ENCODE measurements around the gene MEX3D. TPM values are rescaled to one million over a fixed set of nuclear protein-coding genes. Genes with fewer than 3 reads are reported as not detected.

MEX3D gene
- total and polyA plus RNA-seq, 2 donors (not counting 1 experiment from before 2014, with no cell fraction given): 0.73 to 3.0 TPM

DNA sequence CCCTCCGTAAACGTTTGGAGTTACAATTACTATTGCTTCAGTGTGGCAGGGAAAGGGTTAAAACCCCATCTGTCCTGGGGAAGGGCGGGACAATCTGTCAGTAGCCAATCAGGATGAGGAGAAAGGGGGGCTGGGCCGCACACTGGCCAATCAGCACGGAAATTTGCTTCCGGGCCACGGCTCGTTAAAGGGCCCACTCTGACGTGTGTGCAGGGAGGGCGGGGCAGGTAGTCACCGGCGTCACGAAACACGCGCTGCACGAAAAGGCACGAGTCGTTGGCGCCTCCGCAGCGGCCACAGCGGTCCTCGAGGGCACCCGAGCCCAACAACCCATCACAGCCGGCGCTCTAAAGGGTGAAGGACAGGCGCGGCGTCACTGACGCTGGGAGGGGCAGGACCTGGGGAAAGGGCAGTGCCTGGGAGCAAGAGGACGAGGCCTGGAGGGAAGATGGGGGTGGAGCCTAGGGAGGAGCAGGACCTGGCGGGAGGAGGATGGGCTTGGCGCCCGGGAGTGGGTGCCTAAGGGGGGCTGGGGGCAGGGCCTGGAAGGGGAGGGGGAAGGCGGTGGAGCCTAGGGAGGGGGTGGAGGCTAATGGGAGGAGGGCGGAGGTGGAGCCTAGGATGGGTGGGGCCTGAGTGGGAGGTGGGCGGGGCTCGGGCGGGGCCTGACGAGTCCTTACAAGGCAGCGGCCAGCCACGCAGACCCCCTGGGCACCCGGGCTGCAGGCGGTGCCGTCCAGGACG is 60.2 kb downstream of the MEX3D start:
- peak; percentile 93 for DNase-seq
- peaks cover 41% of the 10 kb centered on the region for H3K27me3 Mint-ChIP-seq
- peak overlapping the region; percentile 85 for H3K4me3 Mint-ChIP-seq
- H3K4me2 ChIP-seq (replicated peaks; ENCODE audit: low read depth, low read length, poor library complexity, severe bottlenecking): peak overlapping the region; percentile 78
- no peaks in the 10 kb centered on the region for H3K79me2 ChIP-seq (ENCODE audit: control insufficient read depth, insufficient read depth, low read length)
- POLR2A ChIA-PET: no interaction called here
- H3K27me3 ChIP-seq (replicated peaks in 1 of 4; ENCODE audit: control extremely low read depth in 1 of 4, control insufficient read depth in 3 of 4, insufficient read depth in 4 of 4, low read length in 3 of 4): peaks cover 0 to 79% (median 20%) of the 10 kb centered on the region in 4 experiments
- peak overlapping the region; percentile 79 for H2AFZ ChIP-seq (ENCODE audit: insufficient read depth, low read depth, low read length, poor library complexity, severe bottlenecking)
- peak overlapping the region; percentile 88 for H3K27ac Mint-ChIP-seq
- TF ChIP-seq EZH2 (IDR thresholded peaks at IDR 0.05; ENCODE audit: borderline replicate concordance, insufficient read depth, low read depth, low read length, poor library complexity, severe bottlenecking): no peak
- TF ChIP-seq, protein P1, sequence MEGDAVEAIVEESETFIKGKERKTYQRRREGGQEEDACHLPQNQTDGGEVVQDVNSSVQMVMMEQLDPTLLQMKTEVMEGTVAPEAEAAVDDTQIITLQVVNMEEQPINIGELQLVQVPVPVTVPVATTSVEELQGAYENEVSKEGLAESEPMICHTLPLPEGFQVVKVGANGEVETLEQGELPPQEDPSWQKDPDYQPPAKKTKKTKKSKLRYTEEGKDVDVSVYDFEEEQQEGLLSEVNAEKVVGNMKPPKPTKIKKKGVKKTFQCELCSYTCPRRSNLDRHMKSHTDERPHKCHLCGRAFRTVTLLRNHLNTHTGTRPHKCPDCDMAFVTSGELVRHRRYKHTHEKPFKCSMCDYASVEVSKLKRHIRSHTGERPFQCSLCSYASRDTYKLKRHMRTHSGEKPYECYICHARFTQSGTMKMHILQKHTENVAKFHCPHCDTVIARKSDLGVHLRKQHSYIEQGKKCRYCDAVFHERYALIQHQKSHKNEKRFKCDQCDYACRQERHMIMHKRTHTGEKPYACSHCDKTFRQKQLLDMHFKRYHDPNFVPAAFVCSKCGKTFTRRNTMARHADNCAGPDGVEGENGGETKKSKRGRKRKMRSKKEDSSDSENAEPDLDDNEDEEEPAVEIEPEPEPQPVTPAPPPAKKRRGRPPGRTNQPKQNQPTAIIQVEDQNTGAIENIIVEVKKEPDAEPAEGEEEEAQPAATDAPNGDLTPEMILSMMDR (IDR thresholded peaks at IDR 0.05): no peak
- ATAC-seq (ENCODE audit: low read depth): peak; percentile 91
- H3K27ac ChIP-seq (ENCODE audit: low read length in 2 of 2): no peak overlapping the region
- H4K20me1 ChIP-seq (ENCODE audit: control insufficient read depth, insufficient read depth, low read length, poor library complexity, severe bottlenecking): no peaks in the 10 kb centered on the region
- H3K4me1 ChIP-seq (ENCODE audit: control insufficient read depth in 2 of 2, insufficient read depth in 2 of 2, low read length in 2 of 2): peaks cover 19 to 24% of the 10 kb centered on the region in 2 donors
- H3K9ac ChIP-seq (ENCODE audit: low read length): peak overlapping the region; percentile 46
- WGBS (ENCODE audit: insufficient coverage): 4% methylated on average over 41 of the region's 46 CpGs
- no peaks in the 10 kb centered on the region for H3K36me3 ChIP-seq (replicated peaks in 1 of 2; ENCODE audit: control extremely low read depth in 1 of 2, control insufficient read depth in 1 of 2, extremely low read depth in 1 of 2, insufficient read depth in 2 of 2, low read length in 1 of 2)
- CTCF ChIA-PET: no interaction called here
- H3K4me1 Mint-ChIP-seq: peaks cover 12% of the 10 kb centered on the region
- H3K9me3 Mint-ChIP-seq (ENCODE audit: insufficient read depth): no peaks in the 10 kb centered on the region
- H3K9me3 ChIP-seq (ENCODE audit: control extremely low read depth in 1 of 3, control insufficient read depth in 2 of 3, insufficient read depth in 1 of 3, low read length in 2 of 3): peaks cover 0 to 63% (median 7%) of the 10 kb centered on the region in 3 donors
- peak overlapping the region in 4 of 5 experiments; percentile 18 to 45 (median 42) for H3K4me3 ChIP-seq (ENCODE audit: control extremely low read depth in 1 of 5, extremely low read depth in 1 of 5, insufficient read depth in 1 of 5, low read depth in 2 of 5, low read length in 4 of 5)
- intact Hi-C loops (cut with micrococcal nuclease): loop anchor here (1.0 kb wide), 2 partner anchors 18 to 29 kb away; partner anchors contain the start of genes C19orf25 and PCSK4

DNA sequence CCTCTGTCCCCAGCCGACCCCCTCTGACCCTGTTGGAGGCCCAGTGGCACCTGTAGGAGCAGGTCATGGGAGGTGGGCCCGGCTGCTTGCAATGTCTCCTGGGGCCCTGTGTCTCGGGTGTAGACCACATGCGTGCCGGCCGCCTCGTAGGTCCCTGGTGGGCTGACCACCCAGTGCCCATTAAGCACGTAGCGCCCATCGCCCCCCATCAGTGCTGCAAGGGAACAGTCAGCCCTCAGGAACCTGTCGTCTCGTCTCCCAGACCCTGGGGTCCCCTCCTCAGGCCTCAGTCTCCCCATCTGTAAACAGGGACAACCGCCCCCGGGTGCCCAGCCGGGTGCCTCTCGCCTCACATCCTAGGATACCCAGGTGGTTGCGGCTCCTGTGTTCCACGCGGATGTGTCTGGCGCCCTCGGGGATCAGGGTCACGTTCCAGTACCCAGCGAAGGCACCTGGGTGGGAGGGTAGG is 60.9 kb downstream of the MEX3D start:
- ChIA-PET POLR2A (no interaction called here), CTCF (no interaction called here)
- ATAC-seq (ENCODE audit: low read depth) (no peak), DNase-seq (no peak)
- WGBS (ENCODE audit: insufficient coverage): 74% methylated on average over 23 of the region's 23 CpGs
- H3K27me3 ChIP-seq (replicated peaks in 1 of 4; ENCODE audit: control extremely low read depth in 1 of 4, control insufficient read depth in 3 of 4, insufficient read depth in 4 of 4, low read length in 3 of 4): peaks cover 0 to 80% (median 20%) of the 10 kb centered on the region in 4 experiments
- peaks cover 41% of the 10 kb centered on the region for H3K27me3 Mint-ChIP-seq
- H3K4me3 ChIP-seq (ENCODE audit: control extremely low read depth in 1 of 5, extremely low read depth in 1 of 5, insufficient read depth in 1 of 5, low read depth in 2 of 5, low read length in 4 of 5): peak overlapping the region in 1 of 5 experiments; percentile 41
- no peak overlapping the region for H3K27ac Mint-ChIP-seq
- intact Hi-C loops (cut with micrococcal nuclease): loop anchor here (1.0 kb wide), 1 partner anchor 28 kb away; the partner anchor contains the start of gene C19orf25
- peak overlapping the region; percentile 78 for H3K4me2 ChIP-seq (replicated peaks; ENCODE audit: low read depth, low read length, poor library complexity, severe bottlenecking)
- H3K9me3 Mint-ChIP-seq (ENCODE audit: insufficient read depth): no peaks in the 10 kb centered on the region
- peaks cover 0 to 59% (median 7%) of the 10 kb centered on the region in 3 donors for H3K9me3 ChIP-seq (ENCODE audit: control extremely low read depth in 1 of 3, control insufficient read depth in 2 of 3, insufficient read depth in 1 of 3, low read length in 2 of 3)
- H3K27ac ChIP-seq (ENCODE audit: low read length in 2 of 2): no peak overlapping the region
- H3K79me2 ChIP-seq (ENCODE audit: control insufficient read depth, insufficient read depth, low read length): no peaks in the 10 kb centered on the region
- no peaks in the 10 kb centered on the region for H3K36me3 ChIP-seq (replicated peaks in 1 of 2; ENCODE audit: control extremely low read depth in 1 of 2, control insufficient read depth in 1 of 2, extremely low read depth in 1 of 2, insufficient read depth in 2 of 2, low read length in 1 of 2)
- no peaks in the 10 kb centered on the region for H4K20me1 ChIP-seq (ENCODE audit: control insufficient read depth, insufficient read depth, low read length, poor library complexity, severe bottlenecking)
- TF ChIP-seq EZH2 (IDR thresholded peaks at IDR 0.05; ENCODE audit: borderline replicate concordance, insufficient read depth, low read depth, low read length, poor library complexity, severe bottlenecking): no peak
- TF ChIP-seq, protein P1 (IDR thresholded peaks at IDR 0.05): no peak
- peak overlapping the region; percentile 46 for H3K9ac ChIP-seq (ENCODE audit: low read length)
- H3K4me1 ChIP-seq (ENCODE audit: control insufficient read depth in 2 of 2, insufficient read depth in 2 of 2, low read length in 2 of 2): peaks cover 16 to 21% of the 10 kb centered on the region in 2 donors
- peaks cover 11% of the 10 kb centered on the region for H3K4me1 Mint-ChIP-seq
- no peak overlapping the region for H3K4me3 Mint-ChIP-seq
- no peak overlapping the region for H2AFZ ChIP-seq (ENCODE audit: insufficient read depth, low read depth, low read length, poor library complexity, severe bottlenecking)
